HepG2 (cell line): Measurements from ENCODE around the gene NSD2. TPM values are rescaled to one million over a fixed set of nuclear protein-coding genes. Genes with fewer than 3 reads are reported as not detected.

Experiments
- ATAC-seq: fragments of 200-7000 bp; cut with Tn5 transposase; 3 replicates; pipeline ENCODE4 v1.9.1; 2020; ENCODE audit warnings: mild to moderate bottlenecking, moderate library complexity
- BruUV-seq: library from RNA; stranded (reverse); fragments of 400-500 nt; replicated peaks from 2 replicates; lab custom pipeline; 2021; lab: Mats Ljungman, UMichigan
- CTCF ChIA-PET: fragments of 300-600 bp; formaldehyde crosslinking; extraction: SDS; loops from one replicate; lab custom pipeline; 2021; ENCODE audit warnings: low total read pairs, inconsistent platforms, low intra/inter-chr PET ratio; lab: Yijun Ruan, JAX
- POLR2A ChIA-PET: fragments of 350-600 bp; sonication (Branson Sonifier 250); formaldehyde crosslinking; loops from one replicate; lab custom pipeline; 2020; ENCODE audit warnings: antibody characterized with exemption, inconsistent platforms; lab: Yijun Ruan, JAX
- DNase-seq: peaks from one replicate; pipeline ENCODE4 v3.0.0-alpha.2; 2015; ENCODE audit warnings: low spot score
- FAIRE-seq: peaks from 3 replicates; lab custom pipeline; 2011; peaks lifted over from hg19 to GRCh38; lab: Jason Lieb, UNC
- H2AFZ ChIP-seq: one replicate; pipeline ENCODE4 v1.6.1; 2011; ENCODE audit warnings: low read length, inconsistent platforms
- H3K27ac ChIP-seq: fragments of 300-600 bp; 3 replicates; pipeline ENCODE4 v1.8.0; 2011; ENCODE audit warnings: mixed run types, mild to moderate bottlenecking, mixed read lengths, low read length, inconsistent platforms; ENCODE audit not compliant: insufficient read depth; ENCODE audit errors: extremely low read length
- H3K27me3 ChIP-seq, 2 experiments: fragments of 200-600 bp in 1 of 2; 2 replicates in 1 of 2; 3 replicates in 1 of 2; pipeline versions ENCODE4 v1.6.0 to v1.8.0; 2011; ENCODE audit warnings: low read length in 2 of 2, mild to moderate bottlenecking in 2 of 2, moderate library complexity in 2 of 2, inconsistent platforms in 1 of 2; ENCODE audit not compliant: insufficient read depth in 2 of 2, control insufficient read depth in 1 of 2
- H3K36me3 ChIP-seq, 2 experiments: fragments of 200-600 bp in 1 of 2; replicated peaks in 1 of 2; 2 replicates in 1 of 2; 3 replicates in 1 of 2; pipeline versions ENCODE4 v1.5.1 to v1.8.0; 2011; ENCODE audit warnings: low read length in 2 of 2, inconsistent platforms in 1 of 2; ENCODE audit not compliant: insufficient read depth in 2 of 2, control insufficient read depth in 1 of 2
- H3K4me1 ChIP-seq: 2 replicates; pipeline ENCODE4 v1.5.1; 2012; ENCODE audit warnings: low read length, inconsistent platforms; ENCODE audit not compliant: insufficient read depth
- H3K4me2 ChIP-seq: 2 replicates; pipeline ENCODE4 v1.6.0; 2011; ENCODE audit warnings: low read depth, low read length, inconsistent platforms
- H3K4me3 ChIP-seq, 3 experiments: fragments of 200-600 bp in 1 of 3; sonication (generic), shearing (Covaris generic) in 1 of 3; replicated peaks in 1 of 3; 2 replicates each; pipeline ENCODE4 v1.5.1; 2011 to 2016; ENCODE audit warnings: low read length in 3 of 3, inconsistent platforms in 2 of 3, low read depth in 2 of 3, mild to moderate bottlenecking in 2 of 3, control low read depth in 1 of 3, mixed read lengths in 1 of 3; ENCODE audit not compliant: insufficient read depth in 1 of 3
- H3K79me2 ChIP-seq: one replicate; pipeline ENCODE4 v1.6.1; 2011; ENCODE audit warnings: low read length, inconsistent platforms; ENCODE audit not compliant: insufficient read depth
- H3K9ac ChIP-seq: 2 replicates; pipeline ENCODE4 v1.6.0; 2011; ENCODE audit warnings: mild to moderate bottlenecking, low read depth, low read length, inconsistent platforms; ENCODE audit not compliant: insufficient read depth
- H3K9me3 ChIP-seq: 2 replicates; pipeline ENCODE4 v1.5.1; 2012; ENCODE audit warnings: mild to moderate bottlenecking, low read length
- H4K20me1 ChIP-seq: 2 replicates; pipeline ENCODE4 v1.6.0; 2011; ENCODE audit warnings: inconsistent platforms, mild to moderate bottlenecking, low read length, moderate library complexity; ENCODE audit not compliant: insufficient read depth
- AGO2 ChIP-seq: fragments of 200-400 bp; formaldehyde crosslinking; optimal IDR thresholded peaks from 2 replicates; pipeline ENCODE3; 2017; ENCODE audit warnings: mild to moderate bottlenecking, low read depth, low read length, moderate library complexity
- ARNTL ChIP-seq: sonication (generic); formaldehyde crosslinking; IDR thresholded peaks from 2 replicates; pipeline ENCODE4 v1.4.0; 2020; ENCODE audit warnings: mild to moderate bottlenecking, missing genetic modification reagents
- CEBPB ChIP-seq: IDR thresholded peaks from 2 replicates; pipeline ENCODE4 v1.6.1; 2011; ENCODE audit warnings: low read depth, low read length, improper control_type of control experiment, borderline replicate concordance
- CEBPG ChIP-seq: IDR thresholded peaks from 2 replicates; pipeline ENCODE4 v1.6.1; 2016
- SMAD3 ChIP-seq: sonication (generic); formaldehyde crosslinking; IDR thresholded peaks from 2 replicates; pipeline ENCODE4 v1.4.0; 2020; ENCODE audit warnings: missing genetic modification reagents
- SRY ChIP-seq: sonication (generic); formaldehyde crosslinking; IDR thresholded peaks from 2 replicates; pipeline ENCODE4 v1.8.0; 2022; ENCODE audit warnings: mild to moderate bottlenecking, missing genetic modification reagents
- TRAFD1 ChIP-seq: sonication (generic); formaldehyde crosslinking; IDR thresholded peaks from 2 replicates; pipeline ENCODE4 v1.5.1; 2020; ENCODE audit warnings: missing genetic modification reagents, mild to moderate bottlenecking, borderline replicate concordance
- WGBS: methylation state at CpG from one replicate; pipeline ENCODE4 v1.1.6; 2017; ENCODE audit warnings: low lambda C conversion rate; 5-methylcytosine and 5-hydroxymethylcytosine counted together
- in situ Hi-C: cut with HindIII; loops from 2 replicates; pipeline ENCODE4 v1.10.0; 2017; ENCODE audit warnings: low pct_unique_long_range_greater_than_20kb; ENCODE audit not compliant: extremely low pct_ligation_motif_present
- intact Hi-C: fragments of 100-400 bp; cut with micrococcal nuclease; formaldehyde crosslinking; loops from one replicate; pipeline ENCODE4 v1.10.0; 2022; ENCODE audit not compliant: unreplicated experiment
- polyA plus RNA-seq, 8 experiments: library from polyadenylated mRNA; depleted of rRNA in 3 of 8; stranded (reverse) in 7 of 8; unstranded in 1 of 8; fragments of >200 nt; fragmentation: Illumina TruSeq in 4 of 8; extraction: Trizol in 4 of 8; gene quantifications; 2 replicates each; pipeline versions ENCODE4 v1.2.1 to v1.2.3, GENCODE V29; 2011 to 2016; ENCODE audit warnings: low read depth in 4 of 8, missing spikeins in 1 of 8, mixed read lengths in 1 of 8; ENCODE audit not compliant: insufficient read depth in 1 of 8
- total RNA-seq, 5 experiments: library from RNA; depleted of rRNA; stranded (reverse); fragments of >200 nt; fragmentation: Illumina TruSeq; extraction: Trizol; gene quantifications; 2 replicates each; pipeline ENCODE4 v1.2.3, GENCODE V29; 2016; ENCODE audit warnings: low read depth in 1 of 5

Gene NSD2
- total and polyA plus RNA-seq, 2 of the 13 experiments (the other 11 are each of a cell fraction or from before 2014, with no cell fraction given): 22.0 to 65.9 TPM

GRCh38 chr4:2009651-2010233 is 138.5 kb downstream of the NSD2 start (continued):
- TF ChIP-seq SMAD3 (CRISPR knock-in tag): no peak
- TF ChIP-seq TRAFD1 (CRISPR knock-in tag): no peak
- TF ChIP-seq ARNTL (CRISPR knock-in tag): no peak
- TF ChIP-seq, all 625 proteins: peak for 31

- Histone ChIP-seq H4K20me1 (peaks cover 10% of the 10 kb centered on the region), H3K27ac (no peak overlapping the region), H3K79me2 (peaks cover 18% of the 10 kb centered on the region), H3K9ac (no peak overlapping the region), H3K9me3 (no peaks in the 10 kb centered on the region), H3K4me3 (no peak overlapping the region), H3K4me2 (no peak overlapping the region), H2AFZ (no peak overlapping the region), H3K36me3 (no peaks in the 10 kb centered on the region; a peak in 1 of 5 replicates), H3K4me1 (peaks cover 16% of the 10 kb centered on the region), H3K27me3 (no peaks in the 10 kb centered on the region; a peak in 2 of 5 replicates)
- BruUV-seq: no TSS peak
- ChIA-PET POLR2A (no interaction called here), CTCF (no interaction called here)
- intact Hi-C loops (no loop called here), in situ Hi-C loops (loop anchor here (25.0 kb wide), 1 partner anchor 176 kb away; no protein-coding TSS in a partner anchor)
- TF ChIP-seq CEBPB (peak; percentile 79), AGO2 (no peak), CEBPG (CRISPR knock-in tag) (peak; percentile 57), SRY (CRISPR knock-in tag) (no peak)
- FAIRE-seq: no peak
- WGBS: 14% methylated on average over 3 of the region's 3 CpGs
- no peak for DNase-seq
- no peak for ATAC-seq
Measured at GRCh38 chr4:2011583-2011982, 140.4 kb downstream of the NSD2 start.
